D341Med (cell line): ENCODE data around the gene SLC6A17.

Experiments used
- DNase-seq: peaks from one replicate; pipeline ENCODE4 v3.0.0; 2012; ENCODE audit warnings: low spot score

SLC6A17 gene

GRCh38 chr1:110223127-110223526, 72.8 kb downstream of the SLC6A17 start:
- no peak for DNase-seq

- no peak for DNase-seq
Observed at GRCh38 chr1:110223581-110223980, 73.3 kb downstream of the SLC6A17 start.

- no peak for DNase-seq
Observed at GRCh38 chr1:110224240-110224995, 74.1 kb downstream of the SLC6A17 start.

GRCh38 chr1:110225212-110225611, 74.9 kb downstream of the SLC6A17 start:
- DNase-seq: no peak

GRCh38 chr1:110225756-110226404, 75.6 kb downstream of the SLC6A17 start:
- no peak for DNase-seq

- DNase-seq: no peak
Observed at GRCh38 chr1:110227774-110228173, 77.5 kb downstream of the SLC6A17 start.

- DNase-seq: no peak
Observed at GRCh38 chr1:110228381-110228780, 78.1 kb downstream of the SLC6A17 start.

GRCh38 chr1:110228869-110229268, 78.6 kb downstream of the SLC6A17 start:
- DNase-seq: no peak

- DNase-seq: no peak
Observed at GRCh38 chr1:110229348-110230001, 79.2 kb downstream of the SLC6A17 start.

- DNase-seq: no peak
Observed at GRCh38 chr1:110230381-110231199, 80.3 kb downstream of the SLC6A17 start.

- DNase-seq: no peak
Observed at GRCh38 chr1:110233861-110234260, 83.6 kb downstream of the SLC6A17 start.

- DNase-seq: no peak
Observed at GRCh38 chr1:110234691-110235090, 84.4 kb downstream of the SLC6A17 start.

GRCh38 chr1:110235181-110235833, 85.0 kb downstream of the SLC6A17 start:
- DNase-seq: no peak

- no peak for DNase-seq
Observed at GRCh38 chr1:110235834-110236682, 85.8 kb downstream of the SLC6A17 start.

- no peak for DNase-seq
Observed at GRCh38 chr1:110237386-110238152, 87.3 kb downstream of the SLC6A17 start.

- DNase-seq: no peak
Observed at GRCh38 chr1:110239441-110240430, 89.4 kb downstream of the SLC6A17 start.

- DNase-seq: no peak
Observed at GRCh38 chr1:110240476-110241210, 90.3 kb downstream of the SLC6A17 start.

GRCh38 chr1:110241516-110241915, 91.2 kb downstream of the SLC6A17 start:
- DNase-seq: no peak
